ENCODE results near the gene MBD1. TPM values are rescaled to one million over a fixed set of nuclear protein-coding genes. Genes with fewer than 3 reads are reported as not detected.

MBD1 gene
- total and polyA plus RNA-seq, 2 of the 13 experiments (the other 11 are each of a cell fraction or from before 2014, with no cell fraction given), result 25.5 to 28.6 TPM

GRCh38 chr18:50307738-50308470 is 26.6 kb upstream of the MBD1 start (continued):
- TF ChIP-seq GMEB1 (CRISPR knock-in tag; IDR thresholded peaks at IDR 0.05; ENCODE audit: borderline replicate concordance) (no peak), ZNF44 (CRISPR knock-in tag; IDR thresholded peaks at IDR 0.05) (no peak), TFE3 (CRISPR knock-in tag; IDR thresholded peaks at IDR 0.05) (no peak), CSRNP2 (CRISPR knock-in tag; conservative IDR thresholded peaks at IDR 0.05; ENCODE audit: low read depth) (no peak), RAD21 (CRISPR knock-in tag; IDR thresholded peaks at IDR 0.05) (no peak), PRMT3 (CRISPR knock-in tag; IDR thresholded peaks at IDR 0.05; ENCODE audit: borderline replicate concordance, low read depth) (no peak), ZNF350 (CRISPR knock-in tag; IDR thresholded peaks at IDR 0.05; ENCODE audit: borderline replicate concordance, low read depth) (no peak), ATF7 (IDR thresholded peaks at IDR 0.05) (no peak), ATF7 (CRISPR knock-in tag; IDR thresholded peaks at IDR 0.05) (no peak), REXO4 (CRISPR knock-in tag; IDR thresholded peaks at IDR 0.05; ENCODE audit: borderline replicate concordance) (no peak), BATF2 (CRISPR knock-in tag; IDR thresholded peaks at IDR 0.05) (no peak), ZXDC (CRISPR knock-in tag; IDR thresholded peaks at IDR 0.05) (no peak), NFE2L2 (IDR thresholded peaks at IDR 0.05; ENCODE audit: low read length) (no peak), ZNF749 (CRISPR knock-in tag; IDR thresholded peaks at IDR 0.05; ENCODE audit: borderline replicate concordance) (no peak), ZFP36 (IDR thresholded peaks at IDR 0.05; ENCODE audit: borderline replicate concordance, low read depth, low read length, partially characterized antibody) (no peak), ZSCAN25 (CRISPR knock-in tag; IDR thresholded peaks at IDR 0.05) (no peak), KAT7 (CRISPR knock-in tag; IDR thresholded peaks at IDR 0.05; ENCODE audit: borderline replicate concordance) (no peak), GABPA (IDR thresholded peaks at IDR 0.05; ENCODE audit: low read depth, low read length) (no peak), GABPA (CRISPR knock-in tag; IDR thresholded peaks at IDR 0.05; ENCODE audit: low read depth) (0 out of 2 replicates have a peak, but pooled peaks have one; percentile 25), YY1 (IDR thresholded peaks at IDR 0.05; ENCODE audit: insufficient read depth, insufficient replicate concordance, low read depth, low read length) (no peak), NCOA2 (CRISPR knock-in tag; IDR thresholded peaks at IDR 0.05) (no peak), SIN3A (IDR thresholded peaks at IDR 0.05; ENCODE audit: borderline replicate concordance, low read depth, low read length) (peak; percentile 69; the same call in 1 of the 2 replicates), NCOA1 (CRISPR knock-in tag; IDR thresholded peaks at IDR 0.05) (no peak)

All from HepG2 (cell line).